K562 (cell line): ENCODE data around the gene GMIP. TPM values are rescaled to one million over a fixed set of nuclear protein-coding genes. Genes with fewer than 3 reads are reported as not detected.
A peak's percentile ranks its signal among the peaks of the same experiment; 100 is the strongest.

Experiments used
- ATAC-seq: fragments of 200-7000 bp; cut with Tn5 transposase; 3 replicates; pipeline ENCODE4 v1.9.1; 2020; ENCODE audit warnings: moderate library complexity
- BruUV-seq: library from RNA; stranded (reverse); fragments of 400-500 nt; replicated peaks from 2 replicates; lab custom pipeline; 2021; lab: Mats Ljungman, UMichigan
- CTCF ChIA-PET: fragments of 300-600 bp; formaldehyde crosslinking; extraction: SDS; loops from one replicate; lab custom pipeline; 2021; ENCODE audit warnings: low intra/inter-chr PET ratio; lab: Yijun Ruan, JAX
- POLR2A ChIA-PET: fragments of 300-600, 350-650 bp; sonication (Branson Sonifier 250); formaldehyde crosslinking; extraction: SDS; loops from one replicate; lab custom pipeline; 2021; ENCODE audit warnings: antibody characterized with exemption, inconsistent platforms; lab: Yijun Ruan, JAX
- DNase-seq, 4 experiments: peaks; one replicate each; pipeline versions ENCODE4 v3.0.0 to v3.0.0-alpha.2; 2011 to 2018; ENCODE audit warnings: low spot score in 3 of 4, mixed read lengths in 3 of 4; ENCODE audit errors: extremely low read depth in 1 of 4
- FAIRE-seq: peaks from 2 replicates; lab custom pipeline; 2011; peaks lifted over from hg19 to GRCh38; lab: Jason Lieb, UNC
- H2AFZ ChIP-seq: 2 replicates; pipeline ENCODE4 v1.6.0; 2011; ENCODE audit warnings: low read depth, low read length, control low read depth, inconsistent platforms
- H3K27ac ChIP-seq: fragments of 200-600 bp; 3 replicates; pipeline ENCODE4 v1.8.0; 2011; ENCODE audit warnings: low read depth, mild to moderate bottlenecking, control low read depth, inconsistent platforms, low read length, moderate library complexity, mixed read lengths; ENCODE audit errors: extremely low read depth
- H3K27me3 ChIP-seq, 2 experiments: fragments of 300-600 bp in 1 of 2; 2 replicates in 1 of 2; 3 replicates in 1 of 2; pipeline versions ENCODE4 v1.6.0 to v1.8.0; 2011; ENCODE audit warnings: inconsistent platforms in 2 of 2, low read length in 2 of 2, mild to moderate bottlenecking in 1 of 2, mixed read lengths in 1 of 2, moderate library complexity in 1 of 2; ENCODE audit not compliant: control insufficient read depth in 2 of 2, insufficient read depth in 2 of 2
- H3K36me3 ChIP-seq: fragments of 300-600 bp; 3 replicates; pipeline ENCODE4 v1.8.0; 2011; ENCODE audit warnings: mild to moderate bottlenecking, low read length, inconsistent platforms; ENCODE audit not compliant: control insufficient read depth, insufficient read depth
- H3K4me1 ChIP-seq, 2 experiments: fragments of 200-600 bp in 1 of 2; replicated peaks in 1 of 2; 2 replicates in 1 of 2; 3 replicates in 1 of 2; pipeline versions ENCODE4 v1.5.1 to v1.8.0; 2011; ENCODE audit warnings: inconsistent platforms in 2 of 2, low read length in 2 of 2, mild to moderate bottlenecking in 1 of 2, mixed read lengths in 1 of 2, moderate library complexity in 1 of 2; ENCODE audit not compliant: control insufficient read depth in 2 of 2, insufficient read depth in 2 of 2
- H3K4me2 ChIP-seq: 2 replicates; pipeline ENCODE4 v1.6.1; 2011; ENCODE audit warnings: low read length, control low read depth, inconsistent platforms, mixed read lengths; ENCODE audit not compliant: insufficient read depth
- H3K4me3 ChIP-seq: fragments of 200-600 bp; sonication (generic), shearing (Covaris generic); 2 replicates; pipeline ENCODE4 v1.5.1; 2016; ENCODE audit warnings: control low read depth, inconsistent platforms
- H3K79me2 ChIP-seq: fragments of 200-600 bp; 3 replicates; pipeline ENCODE4 v1.8.0; 2011; ENCODE audit warnings: low read length, inconsistent platforms; ENCODE audit not compliant: control insufficient read depth, insufficient read depth
- H3K9ac ChIP-seq, 2 experiments: 2 replicates each; pipeline versions ENCODE4 v1.6.0 to v1.6.1; 2011; ENCODE audit warnings: low read depth in 2 of 2, low read length in 2 of 2, control low read depth in 1 of 2, inconsistent platforms in 1 of 2, mild to moderate bottlenecking in 1 of 2, mixed read lengths in 1 of 2; ENCODE audit not compliant: insufficient read depth in 1 of 2
- H3K9me1 ChIP-seq: one replicate; pipeline ENCODE4 v1.6.0; 2011; ENCODE audit warnings: inconsistent platforms, mild to moderate bottlenecking, low read length, moderate library complexity; ENCODE audit not compliant: control insufficient read depth, insufficient read depth
- H3K9me3 ChIP-seq: replicated peaks from 2 replicates; pipeline ENCODE4 v1.5.1; 2011; ENCODE audit warnings: low read depth, low read length, inconsistent platforms; ENCODE audit not compliant: control insufficient read depth, insufficient read depth
- H4K20me1 ChIP-seq: replicated peaks from 2 replicates; pipeline ENCODE4 v1.6.1; 2011; ENCODE audit warnings: low read length, inconsistent platforms, mixed read lengths; ENCODE audit not compliant: control insufficient read depth, insufficient read depth
- ARID1B ChIP-seq: fragments of 450-650 bp; IDR thresholded peaks from 2 replicates; pipeline ENCODE4 v1.6.1; 2016; ENCODE audit warnings: antibody characterized with exemption, mild to moderate bottlenecking, inconsistent platforms
- CBFA2T3 ChIP-seq: fragments of 450-650 bp; IDR thresholded peaks from 2 replicates; pipeline ENCODE4 v1.6.1; 2017
- CTBP1 ChIP-seq: fragments of 450-650 bp; IDR thresholded peaks from 2 replicates; pipeline ENCODE4 v1.6.1; 2016; ENCODE audit warnings: borderline replicate concordance
- DLX4 ChIP-seq: fragments of 250-450 bp; sonication (Bioruptor Pico); IDR thresholded peaks from 2 replicates; pipeline ENCODE4 v1.6.1; 2021; ENCODE audit warnings: mild to moderate bottlenecking
- DNMT1 ChIP-seq: fragments of 450-650 bp; IDR thresholded peaks from 2 replicates; pipeline ENCODE4 v1.6.1; 2016; ENCODE audit warnings: antibody characterized with exemption, mild to moderate bottlenecking
- FOXM1 ChIP-seq, 2 experiments: fragments of 450-650 bp in 1 of 2; sonication (generic) in 1 of 2; formaldehyde crosslinking in 1 of 2; IDR thresholded peaks; 2 replicates each; pipeline versions ENCODE4 v1.6.1 to v1.9.0; 2017 to 2022; ENCODE audit warnings: low read depth in 2 of 2, mild to moderate bottlenecking in 2 of 2, missing genetic modification reagents in 1 of 2, moderate library complexity in 1 of 2
- FUS ChIP-seq: fragments of 200-400 bp; formaldehyde crosslinking; optimal IDR thresholded peaks from 2 replicates; pipeline ENCODE3; 2017; ENCODE audit warnings: low read depth, low read length
- KAT2B ChIP-seq: IDR thresholded peaks from one replicate; pipeline ENCODE4 v1.6.1; 2012; ENCODE audit warnings: low read depth, mild to moderate bottlenecking, control low read depth, inconsistent platforms, low read length, moderate library complexity
- MEF2A ChIP-seq: IDR thresholded peaks from 2 replicates; pipeline ENCODE4 v1.6.1; 2011; ENCODE audit warnings: low read depth, mild to moderate bottlenecking, low read length, moderate library complexity; ENCODE audit not compliant: control insufficient read depth
- NFE2L1 ChIP-seq: fragments of 450-650 bp; IDR thresholded peaks from 2 replicates; pipeline ENCODE4 v1.6.1; 2016; ENCODE audit warnings: missing genetic modification characterization, low read depth, mild to moderate bottlenecking, missing compliant biosample characterization, moderate library complexity, borderline replicate concordance
- NUFIP1 ChIP-seq: fragments of 450-650 bp; IDR thresholded peaks from 2 replicates; pipeline ENCODE4 v1.6.1; 2018; ENCODE audit not compliant: partially characterized antibody
- PBX2 ChIP-seq, 2 experiments: IDR thresholded peaks in 1 of 2; conservative IDR thresholded peaks in 1 of 2; 2 replicates each; pipeline ENCODE4 v1.6.1; 2016; ENCODE audit warnings: low read depth in 2 of 2, mild to moderate bottlenecking in 1 of 2, missing compliant biosample characterization in 1 of 2, missing genetic modification characterization in 1 of 2, moderate library complexity in 1 of 2
- RBM17 ChIP-seq: fragments of 200-400 bp; formaldehyde crosslinking; IDR thresholded peaks from 2 replicates; pipeline ENCODE4 v1.6.1; 2017; ENCODE audit warnings: low read depth, mild to moderate bottlenecking, low read length, borderline replicate concordance
- ZBTB11 ChIP-seq, 3 experiments: fragments of 200-800 bp in 1 of 3; fragments of 250-450 bp in 1 of 3; fragments of 450-650 bp in 1 of 3; sonication (Bioruptor Pico) in 1 of 3; sonication (Bioruptor generic) in 1 of 3; formaldehyde crosslinking in 1 of 3; IDR thresholded peaks; 2 replicates each; pipeline versions ENCODE4 v1.6.1 to v1.8.0; 2016 to 2022; ENCODE audit warnings: mild to moderate bottlenecking in 2 of 3, missing genetic modification characterization in 2 of 3, missing compliant biosample characterization in 1 of 3, moderate library complexity in 1 of 3
- ZNF12 ChIP-seq: sonication (generic); formaldehyde crosslinking; IDR thresholded peaks from 2 replicates; pipeline ENCODE4 v1.4.0; 2020; ENCODE audit warnings: mild to moderate bottlenecking, missing genetic modification reagents
- WGBS: fragments of 100-300 bp; shearing (Covaris generic); methylation state at CpG from one replicate; pipeline ENCODE4 v1.1.6; 2016; ENCODE audit warnings: low coverage, mixed read lengths; ENCODE audit not compliant: insufficient coverage; ENCODE audit errors: missing lambda C conversion rate; 5-methylcytosine and 5-hydroxymethylcytosine counted together
- in situ Hi-C: fragments of 300-500 bp; cut with MboI; formaldehyde crosslinking; loops from 4 replicates; pipeline ENCODE4 v1.15.0; 2018; ENCODE audit warnings: inconsistent platforms, mixed read lengths
- intact Hi-C: fragments of 100-400 bp; cut with micrococcal nuclease; formaldehyde crosslinking; loops from 2 replicates; pipeline ENCODE4 v1.14.2; 2022
- polyA plus RNA-seq, 8 experiments: library from polyadenylated mRNA; depleted of rRNA in 4 of 8; stranded (reverse) in 5 of 8; unstranded in 3 of 8; fragments of >200 nt; fragmentation: Nextera tagmentation in 2 of 8; fragmentation: Illumina TruSeq in 1 of 8; extraction: Ambion mirVana in 2 of 8; extraction: Trizol in 1 of 8; gene quantifications; 2 replicates each; pipeline versions ENCODE4 v1.2.1 to v1.2.3, GENCODE V29; 2011 to 2014; ENCODE audit warnings: inconsistent platforms in 1 of 8, missing spikeins in 1 of 8
- total RNA-seq, 7 experiments: library from RNA; depleted of rRNA in 6 of 7; stranded (reverse); fragments of >200 nt in 6 of 7; fragmentation: Illumina TruSeq in 2 of 7; extraction: Trizol in 2 of 7; gene quantifications; 2 replicates each; pipeline versions ENCODE4 v1.2.1 to v1.2.3, GENCODE V29; 2011 to 2021; ENCODE audit warnings: low replicate concordance in 1 of 7

Gene GMIP
- total and polyA plus RNA-seq, 9 of the 15 experiments (the other 6 are each of a cell fraction or from before 2014, with no cell fraction given): 0.14 to 15.8 (median 3.2) TPM

- peaks cover 3 to 6% of the 10 kb centered on the region in 2 experiments; a peak in 1 of 5 replicates for H3K4me1 ChIP-seq
- FAIRE-seq: peak; percentile 63
- no peak overlapping the region; a peak in 1 of 4 replicates for H3K9ac ChIP-seq
- no peaks in the 10 kb centered on the region for H3K36me3 ChIP-seq
- H3K27ac ChIP-seq: 0 out of 3 replicates have a peak overlapping the region, but pooled peaks have one; percentile 21
- peaks cover 4% of the 10 kb centered on the region for H3K9me1 ChIP-seq
- no peak overlapping the region for H3K4me2 ChIP-seq
- H4K20me1 ChIP-seq: no peaks in the 10 kb centered on the region
- WGBS: 15% methylated on average over 1 of the region's 1 CpG
- peak; percentile 42 for ATAC-seq
- H3K27me3 ChIP-seq: no peaks in the 10 kb centered on the region
- DNase-seq: peak in 1 of 4 experiments; percentile 13
- ChIA-PET POLR2A (interaction anchor here (0.6 to 1.8 kb wide), 2 partner anchors 11 to 78 kb away, joined by 3 to 5 read pairs; no protein-coding TSS in a partner anchor), CTCF (no interaction called here)
- in situ Hi-C loops (no loop called here), intact Hi-C loops (no loop called here)
- no peaks in the 10 kb centered on the region for H3K9me3 ChIP-seq
- H2AFZ ChIP-seq: no peak overlapping the region
- H3K4me3 ChIP-seq: no peak overlapping the region
- no peaks in the 10 kb centered on the region for H3K79me2 ChIP-seq
- BruUV-seq: no TSS peak
- no peak for TF ChIP-seq ZNF12 (CRISPR knock-in tag)
- TF ChIP-seq CBFA2T3: peak; percentile 52
- no peak for TF ChIP-seq KAT2B
- no peak for TF ChIP-seq FUS
- 0 out of 2 replicates have a peak, but pooled peaks have one; percentile 13 for TF ChIP-seq ARID1B
- no peak for TF ChIP-seq NUFIP1
- TF ChIP-seq DNMT1: no peak
- no peak for TF ChIP-seq ZBTB11 (CRISPR knock-in tag; IDR thresholded peaks at IDR 0.05)
- TF ChIP-seq RBM17: no peak
- TF ChIP-seq NFE2L1 (tag): no peak
- no peak for TF ChIP-seq MEF2A
- no peak for TF ChIP-seq PBX2 (CRISPR knock-in tag; IDR thresholded peaks at IDR 0.05; ENCODE audit: low read depth)
- no peak for TF ChIP-seq PBX2 (tag; conservative IDR thresholded peaks at IDR 0.05; ENCODE audit: low read depth)
- TF ChIP-seq CTBP1: 0 out of 2 replicates have a peak, but pooled peaks have one; percentile 26
- no peak for TF ChIP-seq FOXM1 (IDR thresholded peaks at IDR 0.05; ENCODE audit: low read depth)
- no peak for TF ChIP-seq FOXM1 (CRISPR knock-in tag; IDR thresholded peaks at IDR 0.05; ENCODE audit: low read depth)
- TF ChIP-seq DLX4 (CRISPR knock-in tag): no peak
Measured at GRCh38 chr19:19606021-19606420, 37.4 kb downstream of the GMIP start.
